ENCODE results near the gene FAM180A.

GRCh38 chr7:135685306-135686084 lies 63.1 kb downstream of the FAM180A start:
- no peak for TF ChIP-seq CTCF (IDR thresholded peaks at IDR 0.05)
- no peak for TF ChIP-seq NRF1 (IDR thresholded peaks at IDR 0.05; ENCODE audit: low read depth, low read length)
